Panc1 (cell line): ENCODE results near the gene MAGI2.

Source experiments
- POLR2AphosphoS5 ChIP-seq: IDR thresholded peaks from 2 replicates; pipeline ENCODE4 v1.6.1; 2012; ENCODE audit warnings: mild to moderate bottlenecking, low read depth, low read length, moderate library complexity
- TF ChIP-seq, protein P1 (sequence below): fragments of 450-650 bp; IDR thresholded peaks from 2 replicates; pipeline ENCODE4 v1.5.1; 2017; ENCODE audit warnings: mild to moderate bottlenecking
- TF ChIP-seq, protein P2 (sequence below), 2 experiments: IDR thresholded peaks; 2 replicates each; pipeline ENCODE4 v1.6.1; 2011 to 2012; ENCODE audit warnings: low read depth in 2 of 2, control low read depth in 1 of 2, low read length in 1 of 2, mild to moderate bottlenecking in 1 of 2, moderate library complexity in 1 of 2; ENCODE audit not compliant: insufficient read depth in 1 of 2

DNA sequence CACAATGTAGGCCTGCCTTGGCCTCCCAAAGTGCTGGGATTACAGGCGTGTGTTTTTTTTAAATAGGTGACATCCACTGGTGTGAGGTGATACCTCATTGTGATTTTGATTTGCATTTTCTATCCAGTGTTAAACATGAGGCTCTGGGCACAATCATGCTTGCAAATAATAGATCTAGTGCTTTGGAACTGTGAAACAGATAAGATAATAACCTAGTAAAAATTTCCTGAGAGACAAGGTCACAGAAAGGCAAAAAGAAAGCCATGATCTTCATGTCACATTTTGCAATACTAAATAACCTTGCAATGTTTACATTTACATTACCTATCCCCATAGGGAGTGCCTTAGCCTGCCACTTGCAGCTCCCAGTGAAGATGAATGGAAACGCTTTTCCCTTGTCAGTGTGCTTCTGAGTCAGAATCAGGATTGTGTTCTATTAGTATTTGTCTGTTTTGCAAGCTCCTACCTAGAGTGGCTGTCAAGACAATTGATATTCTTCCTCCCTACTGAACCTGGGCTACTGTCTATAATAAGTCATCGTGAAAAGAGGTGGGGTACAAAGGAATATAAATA lies 1398.4 kb downstream of the MAGI2 start:
- no peak for TF ChIP-seq POLR2AphosphoS5
- TF ChIP-seq, protein P1, sequence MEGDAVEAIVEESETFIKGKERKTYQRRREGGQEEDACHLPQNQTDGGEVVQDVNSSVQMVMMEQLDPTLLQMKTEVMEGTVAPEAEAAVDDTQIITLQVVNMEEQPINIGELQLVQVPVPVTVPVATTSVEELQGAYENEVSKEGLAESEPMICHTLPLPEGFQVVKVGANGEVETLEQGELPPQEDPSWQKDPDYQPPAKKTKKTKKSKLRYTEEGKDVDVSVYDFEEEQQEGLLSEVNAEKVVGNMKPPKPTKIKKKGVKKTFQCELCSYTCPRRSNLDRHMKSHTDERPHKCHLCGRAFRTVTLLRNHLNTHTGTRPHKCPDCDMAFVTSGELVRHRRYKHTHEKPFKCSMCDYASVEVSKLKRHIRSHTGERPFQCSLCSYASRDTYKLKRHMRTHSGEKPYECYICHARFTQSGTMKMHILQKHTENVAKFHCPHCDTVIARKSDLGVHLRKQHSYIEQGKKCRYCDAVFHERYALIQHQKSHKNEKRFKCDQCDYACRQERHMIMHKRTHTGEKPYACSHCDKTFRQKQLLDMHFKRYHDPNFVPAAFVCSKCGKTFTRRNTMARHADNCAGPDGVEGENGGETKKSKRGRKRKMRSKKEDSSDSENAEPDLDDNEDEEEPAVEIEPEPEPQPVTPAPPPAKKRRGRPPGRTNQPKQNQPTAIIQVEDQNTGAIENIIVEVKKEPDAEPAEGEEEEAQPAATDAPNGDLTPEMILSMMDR = no peak
- TF ChIP-seq, protein P2, sequence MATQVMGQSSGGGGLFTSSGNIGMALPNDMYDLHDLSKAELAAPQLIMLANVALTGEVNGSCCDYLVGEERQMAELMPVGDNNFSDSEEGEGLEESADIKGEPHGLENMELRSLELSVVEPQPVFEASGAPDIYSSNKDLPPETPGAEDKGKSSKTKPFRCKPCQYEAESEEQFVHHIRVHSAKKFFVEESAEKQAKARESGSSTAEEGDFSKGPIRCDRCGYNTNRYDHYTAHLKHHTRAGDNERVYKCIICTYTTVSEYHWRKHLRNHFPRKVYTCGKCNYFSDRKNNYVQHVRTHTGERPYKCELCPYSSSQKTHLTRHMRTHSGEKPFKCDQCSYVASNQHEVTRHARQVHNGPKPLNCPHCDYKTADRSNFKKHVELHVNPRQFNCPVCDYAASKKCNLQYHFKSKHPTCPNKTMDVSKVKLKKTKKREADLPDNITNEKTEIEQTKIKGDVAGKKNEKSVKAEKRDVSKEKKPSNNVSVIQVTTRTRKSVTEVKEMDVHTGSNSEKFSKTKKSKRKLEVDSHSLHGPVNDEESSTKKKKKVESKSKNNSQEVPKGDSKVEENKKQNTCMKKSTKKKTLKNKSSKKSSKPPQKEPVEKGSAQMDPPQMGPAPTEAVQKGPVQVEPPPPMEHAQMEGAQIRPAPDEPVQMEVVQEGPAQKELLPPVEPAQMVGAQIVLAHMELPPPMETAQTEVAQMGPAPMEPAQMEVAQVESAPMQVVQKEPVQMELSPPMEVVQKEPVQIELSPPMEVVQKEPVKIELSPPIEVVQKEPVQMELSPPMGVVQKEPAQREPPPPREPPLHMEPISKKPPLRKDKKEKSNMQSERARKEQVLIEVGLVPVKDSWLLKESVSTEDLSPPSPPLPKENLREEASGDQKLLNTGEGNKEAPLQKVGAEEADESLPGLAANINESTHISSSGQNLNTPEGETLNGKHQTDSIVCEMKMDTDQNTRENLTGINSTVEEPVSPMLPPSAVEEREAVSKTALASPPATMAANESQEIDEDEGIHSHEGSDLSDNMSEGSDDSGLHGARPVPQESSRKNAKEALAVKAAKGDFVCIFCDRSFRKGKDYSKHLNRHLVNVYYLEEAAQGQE (IDR thresholded peaks at IDR 0.05; ENCODE audit: insufficient read depth in 1 of 2, low read depth in 2 of 2, low read length in 1 of 2) = no peak
